Ecto neural progenitor cell (in vitro differentiated cells): ENCODE results near the gene ULBP1.
"Not testable (repeated sequence)": the region's sequence is repeated elsewhere in the genome, so short reads cannot be mapped to it uniquely, and the experiment has no call there.

Experiments
- DNase-seq: peaks from one replicate; pipeline ENCODE4 v3.0.0-alpha.2; 2018; ENCODE audit warnings: low spot score

The ULBP1 gene

GRCh38 chr6:149953390-149953789, 10.4 kb upstream of the ULBP1 start:
- not testable (repeated sequence) for DNase-seq

- not testable (repeated sequence) for DNase-seq
These were observed 9.8 kb upstream of the ULBP1 start for GRCh38 chr6:149953934-149954327.

GRCh38 chr6:149954328-149954983, 9.3 kb upstream of the ULBP1 start:
- not testable (repeated sequence) for DNase-seq

GRCh38 chr6:149954984-149955653, 8.6 kb upstream of the ULBP1 start:
- peak; percentile 5 for DNase-seq

GRCh38 chr6:149955654-149956317, 8.0 kb upstream of the ULBP1 start:
- peak; percentile 32 for DNase-seq

- DNase-seq = not testable (repeated sequence)
These were observed 5.6 kb upstream of the ULBP1 start for GRCh38 chr6:149958124-149958523.

- DNase-seq = not testable (repeated sequence)
These were observed 3.9 kb upstream of the ULBP1 start for GRCh38 chr6:149959806-149960205.

GRCh38 chr6:149960488-149960887, 3.3 kb upstream of the ULBP1 start:
- peak; percentile 34 for DNase-seq

GRCh38 chr6:149961728-149962425, 1.9 kb upstream of the ULBP1 start:
- DNase-seq = peak; percentile 40

- peak; percentile 61 for DNase-seq
These were observed 1.1 kb upstream of the ULBP1 start for GRCh38 chr6:149962461-149963211.

- DNase-seq = no peak
These were observed 606 bp upstream of the ULBP1 start for GRCh38 chr6:149963212-149963461.

GRCh38 chr6:149964308-149965193, 808 bp downstream of the ULBP1 start:
- peak; percentile 61 for DNase-seq

GRCh38 chr6:149965194-149966020, 1.7 kb downstream of the ULBP1 start:
- DNase-seq = peak; percentile 63

- DNase-seq = peak; percentile 33
These were observed 2.6 kb downstream of the ULBP1 start for GRCh38 chr6:149966319-149966718.

GRCh38 chr6:149967591-149967990, 3.8 kb downstream of the ULBP1 start:
- DNase-seq = peak; percentile 14

GRCh38 chr6:149967999-149968398, 4.3 kb downstream of the ULBP1 start:
- peak; percentile 8 for DNase-seq

- peak; percentile 26 for DNase-seq
These were observed 5.2 kb downstream of the ULBP1 start for GRCh38 chr6:149968909-149969308.

GRCh38 chr6:149969635-149970034, 5.9 kb downstream of the ULBP1 start:
- DNase-seq = no peak

- not testable (repeated sequence) for DNase-seq
These were observed 10.7 kb downstream of the ULBP1 start for GRCh38 chr6:149974394-149974793.

- no peak for DNase-seq
These were observed 11.1 kb downstream of the ULBP1 start for GRCh38 chr6:149974825-149975224.
